Measurements from ENCODE around the gene LACTB. TPM values are rescaled to one million over a fixed set of nuclear protein-coding genes. Genes with fewer than 3 reads are reported as not detected.

LACTB gene
- total RNA-seq, 1 donor from 2014 or later: 10.2 TPM

GRCh38 chr15:63172376-63172775 lies 50.7 kb downstream of the LACTB start:
- Mint-ChIP-seq H3K36me3 (ENCODE audit: insufficient read depth) (no peaks in the 10 kb centered on the region), H3K9me3 (ENCODE audit: low read depth) (no peaks in the 10 kb centered on the region), H3K4me3 (ENCODE audit: low read depth) (no peak overlapping the region), H3K4me1 (ENCODE audit: low read depth) (no peaks in the 10 kb centered on the region), H3K27ac (no peak overlapping the region), H3K27me3 (no peaks in the 10 kb centered on the region)
- no peak for TF ChIP-seq CTCF (IDR thresholded peaks at IDR 0.05; ENCODE audit: unreplicated experiment)
- DNase-seq (ENCODE audit: low spot score, unreplicated experiment): no peak

- no peak overlapping the region for H3K4me3 Mint-ChIP-seq (ENCODE audit: low read depth)
- H3K36me3 Mint-ChIP-seq (ENCODE audit: insufficient read depth): no peaks in the 10 kb centered on the region
- no peak for TF ChIP-seq CTCF (IDR thresholded peaks at IDR 0.05; ENCODE audit: unreplicated experiment)
- H3K27me3 Mint-ChIP-seq: no peaks in the 10 kb centered on the region
- H3K27ac Mint-ChIP-seq: no peak overlapping the region
- peaks cover 2% of the 10 kb centered on the region for H3K4me1 Mint-ChIP-seq (ENCODE audit: low read depth)
- H3K9me3 Mint-ChIP-seq (ENCODE audit: low read depth): no peaks in the 10 kb centered on the region
- DNase-seq (ENCODE audit: low spot score, unreplicated experiment): no peak
These were observed 51.3 kb downstream of the LACTB start for GRCh38 chr15:63172851-63173451.

GRCh38 chr15:63176302-63176701 lies 54.6 kb downstream of the LACTB start:
- H3K9me3 Mint-ChIP-seq (ENCODE audit: low read depth): no peaks in the 10 kb centered on the region
- no peaks in the 10 kb centered on the region for H3K27me3 Mint-ChIP-seq
- H3K4me1 Mint-ChIP-seq (ENCODE audit: low read depth): peaks cover 2% of the 10 kb centered on the region
- no peak for TF ChIP-seq CTCF (IDR thresholded peaks at IDR 0.05; ENCODE audit: unreplicated experiment)
- no peak overlapping the region for H3K4me3 Mint-ChIP-seq (ENCODE audit: low read depth)
- H3K36me3 Mint-ChIP-seq (ENCODE audit: insufficient read depth): no peaks in the 10 kb centered on the region
- no peak overlapping the region for H3K27ac Mint-ChIP-seq
- DNase-seq (ENCODE audit: low spot score, unreplicated experiment): no peak

- no peak for TF ChIP-seq CTCF (IDR thresholded peaks at IDR 0.05; ENCODE audit: unreplicated experiment)
- DNase-seq (ENCODE audit: low spot score, unreplicated experiment): no peak
- Mint-ChIP-seq H3K4me3 (ENCODE audit: low read depth) (no peak overlapping the region), H3K9me3 (ENCODE audit: low read depth) (no peaks in the 10 kb centered on the region), H3K4me1 (ENCODE audit: low read depth) (peaks cover 2% of the 10 kb centered on the region), H3K36me3 (ENCODE audit: insufficient read depth) (no peaks in the 10 kb centered on the region), H3K27me3 (no peaks in the 10 kb centered on the region), H3K27ac (no peak overlapping the region)
These were observed 56.4 kb downstream of the LACTB start for GRCh38 chr15:63178034-63178433.

- DNase-seq (ENCODE audit: low spot score, unreplicated experiment): no peak
- Mint-ChIP-seq H3K4me1 (ENCODE audit: low read depth) (peaks cover 2% of the 10 kb centered on the region), H3K27ac (no peak overlapping the region), H3K4me3 (ENCODE audit: low read depth) (no peak overlapping the region), H3K9me3 (ENCODE audit: low read depth) (no peaks in the 10 kb centered on the region), H3K27me3 (no peaks in the 10 kb centered on the region), H3K36me3 (ENCODE audit: insufficient read depth) (no peaks in the 10 kb centered on the region)
- no peak for TF ChIP-seq CTCF (IDR thresholded peaks at IDR 0.05; ENCODE audit: unreplicated experiment)
These were observed 59.1 kb downstream of the LACTB start for GRCh38 chr15:63180746-63181145.

All from progenitor cell of endocrine pancreas (in vitro differentiated cells).